Bronchial epithelial cell (primary cell): Measurements from ENCODE around the gene HOATZ. TPM values are rescaled to one million over a fixed set of nuclear protein-coding genes. Genes with fewer than 3 reads are reported as not detected.

Experiments used
- DNase-seq: peaks from one replicate; pipeline ENCODE4 v3.0.0-alpha.2; 2010; ENCODE audit warnings: low read depth
- FAIRE-seq: peaks from 2 replicates; lab custom pipeline; 2011; peaks lifted over from hg19 to GRCh38; lab: Jason Lieb, UNC
- H3K27me3 ChIP-seq: 2 replicates; pipeline ENCODE4 v1.5.1; 2011; ENCODE audit warnings: low read length; ENCODE audit not compliant: control insufficient read depth, insufficient read depth
- H3K36me3 ChIP-seq: 2 replicates; pipeline ENCODE4 v1.5.1; 2011; ENCODE audit warnings: low read length; ENCODE audit not compliant: control insufficient read depth, insufficient read depth
- H3K4me3 ChIP-seq: 2 replicates; pipeline ENCODE4 v1.5.1; 2011; ENCODE audit warnings: mild to moderate bottlenecking, low read depth, low read length, control low read depth
- CTCF ChIP-seq: IDR thresholded peaks from 2 replicates; pipeline ENCODE4 v1.5.1; 2011; ENCODE audit warnings: mild to moderate bottlenecking, moderate library complexity, low read length, control low read depth, inconsistent platforms; ENCODE audit not compliant: insufficient read depth, severe bottlenecking
- total RNA-seq: library from RNA; depleted of rRNA; stranded (reverse); fragments of >200 nt; gene quantifications from 2 replicates; pipeline ENCODE4 v1.2.1, GENCODE V29; 2014

The HOATZ gene
- total RNA-seq, 1 donor from 2014 or later = not detected

- DNase-seq = no peak
Measured at GRCh38 chr11:111566324-111566723, 51.7 kb downstream of the HOATZ start.

GRCh38 chr11:111569476-111569875, 54.9 kb downstream of the HOATZ start:
- FAIRE-seq = no peak
- Histone ChIP-seq H3K4me3 (no peak overlapping the region), H3K36me3 (no peaks in the 10 kb centered on the region), H3K27me3 (peaks cover 1% of the 10 kb centered on the region)
- no peak for DNase-seq
- TF ChIP-seq CTCF = no peak

More at GRCh38 chr11:111566324-111566723, 51.7 kb downstream of the HOATZ start:
- Histone ChIP-seq H3K36me3 (no peaks in the 10 kb centered on the region), H3K4me3 (no peak overlapping the region), H3K27me3 (peaks cover 1% of the 10 kb centered on the region)
- TF ChIP-seq CTCF = no peak
- no peak for FAIRE-seq

- no peak for TF ChIP-seq CTCF
- FAIRE-seq (no peak), DNase-seq (no peak)
- peaks cover 1% of the 10 kb centered on the region for H3K27me3 ChIP-seq
- H3K4me3 ChIP-seq = no peak overlapping the region
- no peaks in the 10 kb centered on the region for H3K36me3 ChIP-seq
Measured at GRCh38 chr11:111570796-111571195, 56.2 kb downstream of the HOATZ start.

GRCh38 chr11:111571829-111572501, 57.4 kb downstream of the HOATZ start:
- FAIRE-seq (peak; percentile 80), DNase-seq (peak; percentile 29)
- Histone ChIP-seq H3K27me3 (peaks cover 1% of the 10 kb centered on the region), H3K4me3 (no peak overlapping the region), H3K36me3 (no peaks in the 10 kb centered on the region)
- TF ChIP-seq CTCF = no peak

GRCh38 chr11:111572581-111572980, 58.0 kb downstream of the HOATZ start:
- DNase-seq (no peak), FAIRE-seq (no peak)
- H3K36me3 ChIP-seq = no peaks in the 10 kb centered on the region
- TF ChIP-seq CTCF = no peak
- H3K4me3 ChIP-seq = no peak overlapping the region
- peaks cover 1% of the 10 kb centered on the region for H3K27me3 ChIP-seq

- peaks cover 1% of the 10 kb centered on the region for H3K27me3 ChIP-seq
- no peak for TF ChIP-seq CTCF
- no peak for DNase-seq
- H3K36me3 ChIP-seq = no peaks in the 10 kb centered on the region
- no peak for FAIRE-seq
- no peak overlapping the region for H3K4me3 ChIP-seq
Measured at GRCh38 chr11:111573821-111574249, 59.3 kb downstream of the HOATZ start.
